Fibroblast of villous mesenchyme (primary cell): Measurements from ENCODE around the gene ANKH. TPM values are rescaled to one million over a fixed set of nuclear protein-coding genes. Genes with fewer than 3 reads are reported as not detected.

Experiments
- DNase-seq: peaks from one replicate; pipeline ENCODE4 v3.0.0-alpha.2; 2010; ENCODE audit warnings: low read depth
- H3K4me3 ChIP-seq: 2 replicates; pipeline ENCODE4 v1.5.1; 2011; ENCODE audit warnings: low read depth, mild to moderate bottlenecking, low read length
- total RNA-seq: library from RNA; depleted of rRNA; stranded (reverse); fragments of >200 nt; gene quantifications from 2 replicates; pipeline ENCODE4 v1.2.3, GENCODE V29; 2012
- TF ChIP-seq, protein P1 (sequence below): IDR thresholded peaks from 2 replicates; pipeline ENCODE4 v1.5.1; 2012; ENCODE audit warnings: low read depth, mild to moderate bottlenecking, low read length; ENCODE audit not compliant: insufficient read depth

Gene ANKH
- total RNA-seq, 1 donor: 8.2 TPM

DNA sequence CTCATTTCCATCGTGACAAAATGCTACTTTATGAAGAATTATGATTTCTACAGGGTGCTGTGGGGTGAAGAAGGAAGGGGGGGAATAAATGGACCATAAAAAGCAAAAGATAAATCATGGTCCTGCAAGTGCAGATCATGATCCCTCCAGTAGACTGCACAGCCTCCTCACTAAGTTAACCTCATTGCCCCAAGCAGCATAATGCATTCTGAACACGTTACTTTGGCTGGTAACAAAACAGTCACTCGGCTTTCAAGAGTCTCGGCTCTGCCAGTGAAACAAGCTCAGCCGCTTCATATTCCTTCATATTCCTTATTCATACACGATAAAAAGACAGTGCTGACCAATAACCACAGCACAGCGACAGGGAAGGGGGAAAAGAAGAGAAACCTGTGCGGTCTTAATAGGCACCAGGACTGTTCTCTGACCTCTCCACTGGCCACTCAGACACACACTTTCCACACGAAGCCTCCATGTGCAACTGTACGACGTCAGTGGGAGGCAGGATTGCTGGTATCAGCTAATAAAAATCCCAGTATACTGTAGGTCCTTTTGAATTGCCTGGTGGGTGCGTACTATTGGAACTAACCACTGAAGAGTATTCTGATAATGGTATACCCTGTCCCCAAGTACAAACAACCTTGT is 60.5 kb downstream of the ANKH start:
- TF ChIP-seq, protein P1, sequence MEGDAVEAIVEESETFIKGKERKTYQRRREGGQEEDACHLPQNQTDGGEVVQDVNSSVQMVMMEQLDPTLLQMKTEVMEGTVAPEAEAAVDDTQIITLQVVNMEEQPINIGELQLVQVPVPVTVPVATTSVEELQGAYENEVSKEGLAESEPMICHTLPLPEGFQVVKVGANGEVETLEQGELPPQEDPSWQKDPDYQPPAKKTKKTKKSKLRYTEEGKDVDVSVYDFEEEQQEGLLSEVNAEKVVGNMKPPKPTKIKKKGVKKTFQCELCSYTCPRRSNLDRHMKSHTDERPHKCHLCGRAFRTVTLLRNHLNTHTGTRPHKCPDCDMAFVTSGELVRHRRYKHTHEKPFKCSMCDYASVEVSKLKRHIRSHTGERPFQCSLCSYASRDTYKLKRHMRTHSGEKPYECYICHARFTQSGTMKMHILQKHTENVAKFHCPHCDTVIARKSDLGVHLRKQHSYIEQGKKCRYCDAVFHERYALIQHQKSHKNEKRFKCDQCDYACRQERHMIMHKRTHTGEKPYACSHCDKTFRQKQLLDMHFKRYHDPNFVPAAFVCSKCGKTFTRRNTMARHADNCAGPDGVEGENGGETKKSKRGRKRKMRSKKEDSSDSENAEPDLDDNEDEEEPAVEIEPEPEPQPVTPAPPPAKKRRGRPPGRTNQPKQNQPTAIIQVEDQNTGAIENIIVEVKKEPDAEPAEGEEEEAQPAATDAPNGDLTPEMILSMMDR: no peak
- no peak overlapping the region for H3K4me3 ChIP-seq
- no peak for DNase-seq

DNA sequence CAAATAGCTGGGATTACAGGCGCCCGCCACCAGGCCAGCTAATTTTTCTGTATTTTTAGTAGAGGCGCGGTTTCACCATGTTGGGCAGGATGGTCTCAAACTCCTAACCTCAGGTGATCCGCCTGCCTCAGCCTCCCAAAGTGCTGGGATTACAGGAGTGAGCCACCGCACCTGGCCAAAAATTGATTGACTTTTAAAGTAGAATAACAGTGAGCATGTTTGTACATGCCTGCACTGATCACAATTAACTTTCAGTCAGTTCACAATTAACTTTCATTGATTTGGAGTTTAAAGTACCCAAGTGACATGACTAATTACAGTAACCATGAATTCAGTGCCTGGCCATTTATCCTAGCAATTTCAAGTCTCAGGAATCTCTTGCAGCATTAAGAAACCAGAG is 61.3 kb downstream of the ANKH start:
- H3K4me3 ChIP-seq: no peak overlapping the region
- DNase-seq: peak; percentile 6
- TF ChIP-seq, protein P1: no peak

DNA sequence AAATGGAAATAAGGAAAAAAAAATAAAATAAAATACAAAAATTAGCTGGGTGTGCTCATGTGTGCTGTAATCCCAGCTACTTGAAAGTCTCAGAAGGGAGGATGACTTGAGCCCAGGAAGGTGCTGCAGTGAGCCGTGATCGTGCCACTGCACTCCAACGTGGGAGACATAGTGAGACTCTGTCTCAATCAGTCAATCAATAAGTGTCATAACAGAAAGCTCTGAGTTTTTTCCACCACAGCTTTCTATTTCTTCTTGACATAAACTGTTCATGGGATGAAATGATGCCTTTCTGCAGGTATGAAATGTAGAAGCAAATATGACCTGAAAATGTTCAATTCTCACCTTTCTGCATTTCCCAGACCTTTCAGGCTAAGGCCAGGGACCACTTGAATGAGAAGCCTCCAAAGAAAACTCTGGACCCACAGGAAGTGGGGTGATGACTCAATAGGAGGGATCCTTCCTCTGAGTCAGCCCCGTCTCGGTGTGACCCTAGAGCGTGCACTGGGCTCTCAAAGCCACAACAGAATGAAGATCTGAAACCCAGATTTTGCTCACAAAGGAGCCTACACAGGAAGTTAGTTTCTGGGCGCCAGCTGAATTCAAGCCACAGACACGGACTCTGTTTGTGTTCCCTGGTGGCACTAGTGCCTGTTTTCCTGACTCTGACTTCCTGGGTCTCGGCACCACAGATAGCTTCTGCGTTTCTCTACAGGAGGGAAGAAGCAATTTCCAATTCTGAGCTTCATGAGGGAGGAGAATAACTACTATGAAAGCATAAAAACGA is 62.0 kb downstream of the ANKH start:
- DNase-seq: peak; percentile 89
- TF ChIP-seq, protein P1: no peak
- H3K4me3 ChIP-seq: peak overlapping the region; percentile 19

DNA sequence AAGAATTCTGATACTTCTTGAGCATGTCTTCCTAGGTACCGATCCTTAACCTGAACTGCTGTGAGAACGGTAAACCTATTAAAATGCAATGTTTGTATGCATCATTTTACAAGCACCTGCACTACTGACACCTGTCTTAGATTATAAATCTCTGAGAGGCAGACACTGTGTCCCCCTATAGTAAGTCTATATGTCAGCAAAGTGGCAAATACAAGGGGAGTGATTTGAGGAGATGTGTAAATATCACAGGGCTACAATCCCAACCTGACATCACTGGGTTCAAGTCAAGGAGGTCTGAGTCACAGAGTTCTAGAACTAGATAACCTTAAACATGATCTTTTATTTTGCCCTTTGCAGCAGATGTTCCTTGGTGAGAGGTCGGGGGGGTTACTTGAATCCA is 64.1 kb downstream of the ANKH start:
- H3K4me3 ChIP-seq: no peak overlapping the region
- no peak for DNase-seq
- TF ChIP-seq, protein P1: no peak

DNA sequence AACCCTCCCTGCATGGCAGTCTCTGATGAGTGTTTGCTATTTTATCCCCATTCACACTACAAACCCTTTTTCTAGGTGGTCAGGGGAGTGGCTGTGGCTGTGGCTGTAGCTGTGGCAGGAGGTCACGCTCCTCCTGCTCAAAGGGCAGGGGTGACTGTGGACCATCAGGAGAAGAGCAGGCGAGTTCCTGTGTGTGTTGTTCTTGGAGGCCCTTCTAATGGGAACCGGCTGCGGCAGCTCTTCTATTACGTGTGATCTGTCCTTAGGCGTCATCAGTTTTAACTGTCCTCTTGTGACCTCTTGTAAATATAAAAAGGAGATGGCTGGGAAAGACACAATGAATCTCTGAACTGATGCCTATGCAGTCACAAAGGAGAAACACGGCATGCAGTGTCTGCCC is 65.1 kb downstream of the ANKH start:
- no peak overlapping the region for H3K4me3 ChIP-seq
- TF ChIP-seq, protein P1: no peak
- DNase-seq: peak; percentile 88

DNA sequence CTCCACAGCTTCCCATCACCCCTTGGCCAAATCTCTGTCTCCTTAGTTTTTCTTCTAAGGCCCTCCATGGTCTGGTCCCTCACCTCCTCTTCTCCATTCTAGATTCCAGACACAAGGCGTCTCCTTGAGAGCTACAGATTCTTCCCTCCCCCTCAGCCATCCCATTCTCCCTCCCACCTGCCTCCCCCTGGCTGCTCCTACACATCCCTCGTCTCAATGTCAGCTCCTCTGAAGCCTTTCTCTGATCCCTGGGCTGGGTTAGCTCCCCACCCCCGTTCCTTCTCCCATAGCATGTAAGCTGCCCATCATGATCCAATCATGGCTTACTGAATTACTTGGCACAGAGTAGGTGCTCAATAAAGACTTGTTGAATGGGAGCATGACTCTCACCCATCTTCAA is 69.0 kb downstream of the ANKH start:
- DNase-seq: no peak
- TF ChIP-seq, protein P1: no peak

More for the DNA sequence above, 69.0 kb downstream of the ANKH start:
- H3K4me3 ChIP-seq: no peak overlapping the region
